ENCODE data around the gene PCNX2. TPM values are rescaled to one million over a fixed set of nuclear protein-coding genes. Genes with fewer than 3 reads are reported as not detected.

PCNX2 gene
- total and polyA plus RNA-seq, 8 donors = 5.5 to 25.9 (median 8.7) TPM

- no peak for ATAC-seq
- FAIRE-seq = no peak
Measured at GRCh38 chr1:232940262-232940661, 355.3 kb downstream of the PCNX2 start.

GRCh38 chr1:232939748-232940147 is 355.8 kb downstream of the PCNX2 start:
- intact Hi-C loops (cut with DNase I) = no loop called here
- WGBS, 2 donors = 70% methylated on average over 2 of the region's 2 CpGs
- FAIRE-seq = no peak

More at GRCh38 chr1:232940262-232940661, 355.3 kb downstream of the PCNX2 start:
- H3K9me3 ChIP-seq = no peaks in the 10 kb centered on the region
- DNase-seq = no peak
- H3K36me3 ChIP-seq = no peaks in the 10 kb centered on the region
- intact Hi-C loops (cut with DNase I) = no loop called here
- no peak overlapping the region for H3K27ac ChIP-seq
- TF ChIP-seq CTCF (IDR thresholded peaks at IDR 0.05) = no peak
- no peaks in the 10 kb centered on the region for H3K4me1 ChIP-seq
- no peak overlapping the region for H3K4me3 ChIP-seq
- H3K27me3 ChIP-seq = no peaks in the 10 kb centered on the region
- WGBS, 2 donors = 38 to 49% methylated on average over 1 of the region's 1 CpG

GRCh38 chr1:232938926-232939325 is 356.6 kb downstream of the PCNX2 start:
- DNase-seq = no peak
- intact Hi-C loops (cut with DNase I) = no loop called here
- Histone ChIP-seq H3K36me3 (no peaks in the 10 kb centered on the region), H3K9me3 (no peaks in the 10 kb centered on the region), H3K27me3 (no peaks in the 10 kb centered on the region), H3K27ac (no peak overlapping the region), H3K4me1 (no peaks in the 10 kb centered on the region), H3K4me3 (no peak overlapping the region)
- FAIRE-seq = no peak
- WGBS, 2 donors = 91% methylated on average over 11 of the region's 11 CpGs
- no peak for ATAC-seq
- TF ChIP-seq CTCF (IDR thresholded peaks at IDR 0.05) = no peak

More at GRCh38 chr1:232939748-232940147, 355.8 kb downstream of the PCNX2 start:
- H3K27ac ChIP-seq = no peak overlapping the region
- H3K27me3 ChIP-seq = no peaks in the 10 kb centered on the region
- no peak overlapping the region for H3K4me3 ChIP-seq
- no peak for DNase-seq
- no peaks in the 10 kb centered on the region for H3K9me3 ChIP-seq
- no peak for ATAC-seq
- TF ChIP-seq CTCF (IDR thresholded peaks at IDR 0.05) = no peak
- no peaks in the 10 kb centered on the region for H3K36me3 ChIP-seq
- H3K4me1 ChIP-seq = no peaks in the 10 kb centered on the region

- Histone ChIP-seq H3K36me3 (no peaks in the 10 kb centered on the region), H3K4me3 (no peak overlapping the region), H3K9me3 (no peaks in the 10 kb centered on the region), H3K27me3 (no peaks in the 10 kb centered on the region), H3K27ac (no peak overlapping the region), H3K4me1 (no peaks in the 10 kb centered on the region)
- DNase-seq (no peak), FAIRE-seq (no peak), ATAC-seq (no peak)
- WGBS, 2 donors = 53 to 67% methylated on average over 8 of the region's 8 CpGs
- intact Hi-C loops (cut with DNase I) = no loop called here
- no peak for TF ChIP-seq CTCF (IDR thresholded peaks at IDR 0.05)
Measured at GRCh38 chr1:232937741-232938375, 357.7 kb downstream of the PCNX2 start.

- ATAC-seq (no peak), FAIRE-seq (no peak), DNase-seq (no peak)
- 81 to 91% methylated on average over 6 of the region's 6 CpGs for WGBS, 2 donors
- no peak for TF ChIP-seq CTCF (IDR thresholded peaks at IDR 0.05)
- Histone ChIP-seq H3K27me3 (no peaks in the 10 kb centered on the region), H3K4me3 (no peak overlapping the region), H3K9me3 (no peaks in the 10 kb centered on the region), H3K27ac (no peak overlapping the region), H3K4me1 (no peaks in the 10 kb centered on the region), H3K36me3 (no peaks in the 10 kb centered on the region)
- intact Hi-C loops (cut with DNase I) = no loop called here
Measured at GRCh38 chr1:232936941-232937340, 358.6 kb downstream of the PCNX2 start.
